GM10266 (cell line): ENCODE measurements around the gene C1orf21.

ENCODE experiments used
- DNase-seq: peaks from one replicate; pipeline ENCODE4 v3.0.0; 2012; ENCODE audit errors: extremely low spot score
- CTCF ChIP-seq: IDR thresholded peaks from 2 replicates; pipeline ENCODE4 v1.5.1; 2012; ENCODE audit warnings: mild to moderate bottlenecking, low read depth; ENCODE audit not compliant: control insufficient read depth, insufficient read depth; ENCODE audit errors: missing control alignments

Gene C1orf21

GRCh38 chr1:184646824-184647223 is 260.0 kb downstream of the C1orf21 start:
- no peak for TF ChIP-seq CTCF
- DNase-seq: no peak

- TF ChIP-seq CTCF: no peak
- no peak for DNase-seq
These were observed 260.6 kb downstream of the C1orf21 start for GRCh38 chr1:184647471-184647870.

- DNase-seq: no peak
- no peak for TF ChIP-seq CTCF
These were observed 261.5 kb downstream of the C1orf21 start for GRCh38 chr1:184648160-184648855.

- TF ChIP-seq CTCF: no peak
- DNase-seq: no peak
These were observed 262.0 kb downstream of the C1orf21 start for GRCh38 chr1:184648856-184649201.

- no peak for TF ChIP-seq CTCF
- peak; percentile 74 for DNase-seq
These were observed 262.6 kb downstream of the C1orf21 start for GRCh38 chr1:184649451-184649888.

GRCh38 chr1:184650177-184650866 is 263.5 kb downstream of the C1orf21 start:
- TF ChIP-seq CTCF: no peak

GRCh38 chr1:184655185-184655584 is 268.4 kb downstream of the C1orf21 start:
- DNase-seq: no peak
- TF ChIP-seq CTCF: no peak

More at GRCh38 chr1:184650177-184650866, 263.5 kb downstream of the C1orf21 start:
- no peak for DNase-seq
